ENCODE results near the gene C10orf95. TPM values are rescaled to one million over a fixed set of nuclear protein-coding genes. Genes with fewer than 3 reads are reported as not detected.

The C10orf95 gene
- total and polyA plus RNA-seq, 2 of the 13 experiments (the other 11 are each of a cell fraction or from before 2014, with no cell fraction given) = 0.05 to 0.07 TPM

DNA sequence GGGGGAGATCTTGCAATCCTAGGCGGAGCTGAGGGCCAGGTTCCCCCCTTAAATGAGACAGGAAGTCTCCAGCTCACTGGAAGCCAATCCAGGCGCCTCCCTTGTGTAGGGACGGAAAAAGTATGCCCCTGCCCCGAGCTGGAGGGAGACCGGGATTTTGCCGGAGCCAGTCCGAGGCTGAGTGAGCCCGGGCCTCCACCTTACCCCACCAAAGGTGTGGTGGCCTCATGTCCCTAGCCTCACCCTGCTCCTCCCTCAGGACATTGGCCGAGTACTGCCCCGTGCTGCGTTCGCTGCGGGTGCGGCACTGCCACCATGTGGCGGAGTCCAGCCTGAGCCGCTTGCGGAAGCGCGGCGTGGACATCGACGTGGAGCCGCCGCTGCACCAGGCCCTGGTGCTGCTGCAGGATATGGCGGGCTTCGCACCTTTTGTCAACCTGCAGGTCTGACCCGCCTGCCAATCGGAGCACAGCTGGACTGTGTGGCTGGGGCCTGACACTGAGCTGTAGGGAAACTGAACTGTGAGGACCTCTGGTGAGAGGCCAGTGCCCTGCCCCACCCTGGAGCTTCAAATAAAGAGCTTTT lies 28.7 kb downstream of the C10orf95 start (continued):
- TF ChIP-seq ZNF564 (CRISPR knock-in tag; IDR thresholded peaks at IDR 0.05) (peak; percentile 83), ATRX (CRISPR knock-in tag; IDR thresholded peaks at IDR 0.05; ENCODE audit: borderline replicate concordance) (no peak), ZNF589 (CRISPR knock-in tag; conservative IDR thresholded peaks at IDR 0.05) (0 out of 2 replicates have a peak, but pooled peaks have one; percentile 72), ZNF552 (CRISPR knock-in tag; IDR thresholded peaks at IDR 0.05; ENCODE audit: borderline replicate concordance) (peak; percentile 39; the same call in 1 of the 2 replicates), HMG20A (CRISPR knock-in tag; IDR thresholded peaks at IDR 0.05; ENCODE audit: borderline replicate concordance) (0 out of 2 replicates have a peak, but pooled peaks have one; percentile 26), ZNF253 (CRISPR knock-in tag; IDR thresholded peaks at IDR 0.05; ENCODE audit: borderline replicate concordance) (no peak), ZFP36L1 (CRISPR knock-in tag; IDR thresholded peaks at IDR 0.05) (no peak), ZKSCAN8 (CRISPR knock-in tag; IDR thresholded peaks at IDR 0.05; ENCODE audit: borderline replicate concordance) (peak; percentile 60; the same call in 1 of the 2 replicates), ZNF33B (CRISPR knock-in tag; IDR thresholded peaks at IDR 0.05) (no peak), ZFY (CRISPR knock-in tag; IDR thresholded peaks at IDR 0.05) (peak; percentile 89), ZNF382 (CRISPR knock-in tag; IDR thresholded peaks at IDR 0.05; ENCODE audit: borderline replicate concordance) (no peak), FOXK2 (IDR thresholded peaks at IDR 0.05) (no peak), TBX3 (IDR thresholded peaks at IDR 0.05; ENCODE audit: borderline replicate concordance) (no peak), SALL1 (CRISPR knock-in tag; IDR thresholded peaks at IDR 0.05) (peak; percentile 90), TSC22D2 (CRISPR knock-in tag; IDR thresholded peaks at IDR 0.05; ENCODE audit: borderline replicate concordance) (peak; percentile 35; the same call in 1 of the 2 replicates), ZNF83 (CRISPR knock-in tag; IDR thresholded peaks at IDR 0.05; ENCODE audit: borderline replicate concordance) (peak; percentile 72; the same call in 1 of the 2 replicates)
- TF ChIP-seq, protein P1, sequence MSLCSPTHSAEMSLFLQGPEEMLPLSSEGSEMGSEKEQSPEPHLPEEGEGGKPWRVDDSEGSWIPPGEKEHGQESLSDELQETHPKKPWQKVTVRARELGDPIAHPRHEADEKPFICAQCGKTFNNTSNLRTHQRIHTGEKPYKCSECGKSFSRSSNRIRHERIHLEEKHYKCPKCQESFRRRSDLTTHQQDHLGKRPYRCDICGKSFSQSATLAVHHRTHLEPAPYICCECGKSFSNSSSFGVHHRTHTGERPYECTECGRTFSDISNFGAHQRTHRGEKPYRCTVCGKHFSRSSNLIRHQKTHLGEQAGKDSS (CRISPR knock-in tag; IDR thresholded peaks at IDR 0.05; ENCODE audit: borderline replicate concordance, low read depth) = peak; percentile 96
- TF ChIP-seq, protein P2, sequence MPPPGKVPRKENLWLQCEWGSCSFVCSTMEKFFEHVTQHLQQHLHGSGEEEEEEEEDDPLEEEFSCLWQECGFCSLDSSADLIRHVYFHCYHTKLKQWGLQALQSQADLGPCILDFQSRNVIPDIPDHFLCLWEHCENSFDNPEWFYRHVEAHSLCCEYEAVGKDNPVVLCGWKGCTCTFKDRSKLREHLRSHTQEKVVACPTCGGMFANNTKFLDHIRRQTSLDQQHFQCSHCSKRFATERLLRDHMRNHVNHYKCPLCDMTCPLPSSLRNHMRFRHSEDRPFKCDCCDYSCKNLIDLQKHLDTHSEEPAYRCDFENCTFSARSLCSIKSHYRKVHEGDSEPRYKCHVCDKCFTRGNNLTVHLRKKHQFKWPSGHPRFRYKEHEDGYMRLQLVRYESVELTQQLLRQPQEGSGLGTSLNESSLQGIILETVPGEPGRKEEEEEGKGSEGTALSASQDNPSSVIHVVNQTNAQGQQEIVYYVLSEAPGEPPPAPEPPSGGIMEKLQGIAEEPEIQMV (CRISPR knock-in tag; IDR thresholded peaks at IDR 0.05; ENCODE audit: low read depth) = peak; percentile 93
- TF ChIP-seq, protein P3, sequence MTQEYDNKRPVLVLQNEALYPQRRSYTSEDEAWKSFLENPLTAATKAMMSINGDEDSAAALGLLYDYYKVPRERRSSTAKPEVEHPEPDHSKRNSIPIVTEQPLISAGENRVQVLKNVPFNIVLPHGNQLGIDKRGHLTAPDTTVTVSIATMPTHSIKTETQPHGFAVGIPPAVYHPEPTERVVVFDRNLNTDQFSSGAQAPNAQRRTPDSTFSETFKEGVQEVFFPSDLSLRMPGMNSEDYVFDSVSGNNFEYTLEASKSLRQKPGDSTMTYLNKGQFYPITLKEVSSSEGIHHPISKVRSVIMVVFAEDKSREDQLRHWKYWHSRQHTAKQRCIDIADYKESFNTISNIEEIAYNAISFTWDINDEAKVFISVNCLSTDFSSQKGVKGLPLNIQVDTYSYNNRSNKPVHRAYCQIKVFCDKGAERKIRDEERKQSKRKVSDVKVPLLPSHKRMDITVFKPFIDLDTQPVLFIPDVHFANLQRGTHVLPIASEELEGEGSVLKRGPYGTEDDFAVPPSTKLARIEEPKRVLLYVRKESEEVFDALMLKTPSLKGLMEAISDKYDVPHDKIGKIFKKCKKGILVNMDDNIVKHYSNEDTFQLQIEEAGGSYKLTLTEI (CRISPR knock-in tag; conservative IDR thresholded peaks at IDR 0.05) = no peak
- TF ChIP-seq, protein P4, sequence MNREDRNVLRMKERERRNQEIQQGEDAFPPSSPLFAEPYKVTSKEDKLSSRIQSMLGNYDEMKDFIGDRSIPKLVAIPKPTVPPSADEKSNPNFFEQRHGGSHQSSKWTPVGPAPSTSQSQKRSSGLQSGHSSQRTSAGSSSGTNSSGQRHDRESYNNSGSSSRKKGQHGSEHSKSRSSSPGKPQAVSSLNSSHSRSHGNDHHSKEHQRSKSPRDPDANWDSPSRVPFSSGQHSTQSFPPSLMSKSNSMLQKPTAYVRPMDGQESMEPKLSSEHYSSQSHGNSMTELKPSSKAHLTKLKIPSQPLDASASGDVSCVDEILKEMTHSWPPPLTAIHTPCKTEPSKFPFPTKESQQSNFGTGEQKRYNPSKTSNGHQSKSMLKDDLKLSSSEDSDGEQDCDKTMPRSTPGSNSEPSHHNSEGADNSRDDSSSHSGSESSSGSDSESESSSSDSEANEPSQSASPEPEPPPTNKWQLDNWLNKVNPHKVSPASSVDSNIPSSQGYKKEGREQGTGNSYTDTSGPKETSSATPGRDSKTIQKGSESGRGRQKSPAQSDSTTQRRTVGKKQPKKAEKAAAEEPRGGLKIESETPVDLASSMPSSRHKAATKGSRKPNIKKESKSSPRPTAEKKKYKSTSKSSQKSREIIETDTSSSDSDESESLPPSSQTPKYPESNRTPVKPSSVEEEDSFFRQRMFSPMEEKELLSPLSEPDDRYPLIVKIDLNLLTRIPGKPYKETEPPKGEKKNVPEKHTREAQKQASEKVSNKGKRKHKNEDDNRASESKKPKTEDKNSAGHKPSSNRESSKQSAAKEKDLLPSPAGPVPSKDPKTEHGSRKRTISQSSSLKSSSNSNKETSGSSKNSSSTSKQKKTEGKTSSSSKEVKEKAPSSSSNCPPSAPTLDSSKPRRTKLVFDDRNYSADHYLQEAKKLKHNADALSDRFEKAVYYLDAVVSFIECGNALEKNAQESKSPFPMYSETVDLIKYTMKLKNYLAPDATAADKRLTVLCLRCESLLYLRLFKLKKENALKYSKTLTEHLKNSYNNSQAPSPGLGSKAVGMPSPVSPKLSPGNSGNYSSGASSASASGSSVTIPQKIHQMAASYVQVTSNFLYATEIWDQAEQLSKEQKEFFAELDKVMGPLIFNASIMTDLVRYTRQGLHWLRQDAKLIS (CRISPR knock-in tag; IDR thresholded peaks at IDR 0.05) = no peak
